HG02884 (cell line): ENCODE results near the gene RBM15B.
"Not testable (repeated sequence)": the region's sequence is repeated elsewhere in the genome, so short reads cannot be mapped to it uniquely, and the experiment has no call there.

ENCODE experiments used
- ATAC-seq: cut with Tn5 transposase; IDR thresholded peaks from one replicate; pipeline ENCODE4 v1.9.1; 2021; ENCODE audit warnings: mild to moderate bottlenecking, moderate library complexity; ENCODE audit not compliant: unreplicated experiment

RBM15B gene

DNA sequence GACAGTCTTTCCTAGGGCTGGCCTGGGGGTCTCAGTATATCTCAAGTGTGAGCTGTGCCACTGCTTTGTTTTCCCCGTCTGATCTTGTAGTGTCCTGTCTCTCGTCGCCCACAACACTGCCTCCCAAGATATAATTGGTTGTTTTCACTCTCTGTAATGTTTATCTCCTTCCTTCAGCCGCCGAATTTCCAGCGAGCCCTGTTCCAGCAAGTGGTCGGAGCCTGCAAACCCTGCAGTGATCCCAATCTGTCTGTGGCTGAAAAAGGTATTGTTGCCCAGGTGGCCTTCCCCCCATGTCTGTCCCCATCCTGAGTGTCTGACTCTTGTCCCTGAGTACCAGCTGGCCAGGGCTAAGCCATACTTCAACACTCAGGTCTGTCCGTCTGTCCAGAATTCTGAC is 15.5 kb upstream of the RBM15B start:
- ATAC-seq: no peak

DNA sequence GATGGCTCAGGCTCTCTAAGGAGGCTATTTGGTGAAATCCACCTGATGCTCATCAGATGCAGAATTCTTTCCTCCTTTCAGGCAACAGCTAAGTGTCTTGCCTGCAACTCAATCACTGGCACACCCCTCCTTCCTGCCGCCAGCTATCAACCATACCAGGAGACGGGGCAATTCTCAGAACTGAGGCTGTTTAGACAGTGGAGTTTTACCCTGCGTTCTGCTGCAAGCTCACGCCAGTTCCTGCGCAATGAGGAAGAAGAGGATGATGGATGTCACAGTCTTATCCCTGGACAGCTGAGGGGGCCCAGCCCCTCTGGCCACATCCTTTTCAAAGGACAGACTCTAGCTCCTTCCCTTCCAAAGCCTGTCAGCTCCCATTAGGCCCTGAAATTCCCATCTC is 13.0 kb upstream of the RBM15B start:
- no peak for ATAC-seq

DNA sequence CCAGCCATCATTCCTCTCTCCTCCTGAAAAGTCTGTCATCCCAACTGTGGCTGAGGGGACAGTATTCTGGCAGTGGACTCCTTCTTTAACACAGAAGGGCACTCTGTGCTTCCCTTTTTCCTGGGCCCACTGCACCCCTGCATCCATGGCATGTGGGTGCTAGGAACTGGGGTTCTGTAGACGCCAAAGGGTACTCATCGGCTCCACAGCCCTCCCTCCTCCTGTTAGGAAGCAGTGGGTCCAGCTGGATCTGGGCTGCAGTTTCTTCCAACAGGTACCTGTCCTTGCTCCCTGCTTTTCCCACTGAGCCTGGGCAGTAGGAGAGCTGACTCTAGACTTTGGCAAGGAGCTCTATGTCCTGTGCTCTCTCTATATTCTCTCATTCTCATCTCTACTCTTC is 12.4 kb upstream of the RBM15B start:
- no peak for ATAC-seq

DNA sequence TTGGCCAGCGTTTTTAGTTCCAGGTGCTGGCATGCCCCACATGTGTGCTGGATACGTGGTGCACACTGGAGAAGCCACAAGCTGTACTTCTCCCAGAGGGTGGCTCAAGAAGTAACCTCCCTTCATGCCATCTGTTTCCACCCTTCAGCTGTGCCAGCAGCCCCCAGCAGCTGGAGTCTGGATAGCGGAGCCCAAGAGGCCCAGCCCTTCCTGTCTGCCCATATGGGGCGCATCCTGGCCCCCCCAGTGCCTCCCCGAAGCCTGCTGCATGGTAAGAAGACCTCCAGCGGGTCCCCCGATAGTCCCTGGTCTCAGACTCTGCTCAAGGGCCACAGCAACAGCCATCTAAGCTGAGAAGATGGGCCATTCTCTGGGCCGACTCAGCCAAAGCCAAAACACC is 11.8 kb upstream of the RBM15B start:
- ATAC-seq: no peak

DNA sequence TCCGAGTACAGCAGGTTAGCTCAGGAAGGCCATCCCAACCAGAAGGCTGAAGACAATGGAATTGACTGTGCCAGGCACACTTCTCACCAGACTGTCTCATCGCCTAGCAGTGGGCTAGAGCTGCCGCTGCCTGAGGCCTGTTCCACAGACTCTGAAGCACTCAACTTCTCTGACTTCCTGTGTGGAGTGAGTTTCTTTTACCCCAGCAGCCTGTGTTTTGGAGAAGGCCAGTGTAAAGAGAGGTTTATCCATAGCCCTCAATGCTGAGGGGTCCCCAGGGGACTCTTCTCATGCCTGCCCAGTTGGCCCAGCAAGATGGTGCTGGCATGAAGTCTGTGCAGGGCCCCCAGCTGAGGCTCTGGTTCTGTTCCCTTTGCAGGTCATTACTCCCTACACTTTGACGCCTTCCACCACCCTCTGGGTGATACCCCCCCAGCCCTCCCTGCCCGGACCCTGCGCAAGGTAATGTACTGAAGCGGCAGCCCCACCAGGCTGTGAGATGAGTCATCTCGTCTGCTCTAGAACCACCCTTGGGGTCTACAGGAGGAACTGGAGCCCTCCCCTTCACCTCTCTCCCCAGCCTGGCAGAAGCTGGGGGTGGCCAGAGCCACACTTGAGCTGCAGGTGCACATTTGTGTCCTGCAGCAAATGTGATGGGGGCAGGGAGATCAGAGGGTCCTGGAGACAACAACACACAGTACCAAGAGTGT is 11.2 kb upstream of the RBM15B start:
- no peak for ATAC-seq

DNA sequence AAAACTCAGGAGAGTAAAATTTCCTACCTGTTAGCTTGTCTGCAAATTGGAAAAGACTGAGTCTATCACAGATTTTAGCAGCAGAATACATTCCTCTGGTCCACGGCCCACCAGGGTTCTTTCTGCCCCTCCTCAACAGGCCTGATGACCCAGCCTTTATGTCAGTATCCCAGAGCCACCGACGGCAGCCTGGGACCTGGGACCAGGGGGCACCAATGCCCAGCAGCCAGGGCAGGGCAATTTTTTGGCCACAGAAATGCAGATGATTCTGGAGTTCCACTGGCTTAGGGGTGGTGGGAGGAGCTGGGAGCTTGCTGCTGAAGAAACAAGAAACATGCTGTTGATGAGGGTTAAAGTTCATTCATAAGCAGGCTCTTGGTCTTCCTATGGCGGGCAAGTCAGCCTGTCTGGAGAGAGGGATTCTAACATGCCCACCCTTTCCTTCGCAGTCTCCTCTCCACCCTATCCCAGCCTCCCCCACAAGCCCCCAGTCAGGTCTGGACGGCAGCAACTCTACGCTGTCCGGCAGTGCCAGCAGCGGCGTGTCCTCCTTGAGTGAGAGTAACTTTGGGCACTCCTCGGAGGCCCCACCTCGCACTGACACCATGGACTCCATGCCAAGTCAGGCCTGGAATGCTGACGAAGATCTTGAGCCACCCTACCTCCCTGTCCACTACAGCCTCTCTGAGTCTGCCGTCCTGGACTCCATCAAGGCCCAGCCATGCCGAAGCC is 10.3 kb upstream of the RBM15B start:
- ATAC-seq: no peak

DNA sequence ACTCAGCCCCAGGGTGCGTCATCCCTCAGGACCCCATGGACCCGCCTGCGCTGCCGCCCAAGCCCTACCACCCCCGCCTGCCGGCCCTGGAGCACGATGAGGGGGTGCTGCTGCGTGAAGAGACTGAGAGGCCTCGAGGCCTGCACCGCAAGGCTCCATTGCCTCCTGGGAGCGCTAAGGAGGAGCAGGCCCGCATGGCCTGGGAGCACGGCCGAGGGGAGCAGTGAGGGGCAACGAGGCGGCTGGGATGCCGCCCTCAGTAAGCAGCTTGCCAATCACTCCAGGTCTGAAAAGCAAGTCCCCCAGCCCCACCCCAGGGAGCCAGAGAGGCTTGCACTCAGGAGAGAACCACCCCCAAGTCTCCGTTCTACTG is 9.8 kb upstream of the RBM15B start:
- no peak for ATAC-seq

DNA sequence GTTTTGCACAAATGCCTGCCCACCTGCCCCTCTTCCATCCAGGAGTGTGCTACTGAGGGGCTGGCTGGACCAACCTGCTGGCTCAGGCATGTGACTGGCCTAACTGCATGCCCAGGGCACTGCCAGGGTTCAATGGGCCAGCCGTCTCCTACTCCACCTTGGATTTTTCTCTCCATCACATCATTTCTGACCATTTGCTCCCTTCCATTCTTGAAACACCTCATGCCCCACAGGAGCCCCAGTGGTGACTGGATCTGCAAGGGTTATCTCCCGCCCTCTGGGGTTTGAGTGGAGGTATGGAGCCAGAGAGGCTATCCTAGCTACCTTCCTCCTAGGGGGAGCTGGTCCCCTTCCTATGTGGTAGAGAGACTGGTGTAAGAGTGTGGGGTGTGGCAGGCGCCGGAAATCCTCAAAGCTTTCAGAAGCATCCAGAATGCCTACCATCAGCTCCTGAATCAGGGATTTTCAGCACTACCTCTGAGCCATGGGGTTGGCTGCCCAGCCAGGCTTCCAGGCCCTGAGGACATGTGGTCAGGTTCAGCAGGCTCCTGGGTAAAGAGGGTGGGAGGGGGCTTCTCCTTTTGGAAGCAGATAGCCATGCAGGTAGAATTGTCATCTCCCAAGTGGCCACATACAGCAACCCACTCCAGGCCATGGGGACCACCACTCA is 8.9 kb upstream of the RBM15B start:
- no peak for ATAC-seq

DNA sequence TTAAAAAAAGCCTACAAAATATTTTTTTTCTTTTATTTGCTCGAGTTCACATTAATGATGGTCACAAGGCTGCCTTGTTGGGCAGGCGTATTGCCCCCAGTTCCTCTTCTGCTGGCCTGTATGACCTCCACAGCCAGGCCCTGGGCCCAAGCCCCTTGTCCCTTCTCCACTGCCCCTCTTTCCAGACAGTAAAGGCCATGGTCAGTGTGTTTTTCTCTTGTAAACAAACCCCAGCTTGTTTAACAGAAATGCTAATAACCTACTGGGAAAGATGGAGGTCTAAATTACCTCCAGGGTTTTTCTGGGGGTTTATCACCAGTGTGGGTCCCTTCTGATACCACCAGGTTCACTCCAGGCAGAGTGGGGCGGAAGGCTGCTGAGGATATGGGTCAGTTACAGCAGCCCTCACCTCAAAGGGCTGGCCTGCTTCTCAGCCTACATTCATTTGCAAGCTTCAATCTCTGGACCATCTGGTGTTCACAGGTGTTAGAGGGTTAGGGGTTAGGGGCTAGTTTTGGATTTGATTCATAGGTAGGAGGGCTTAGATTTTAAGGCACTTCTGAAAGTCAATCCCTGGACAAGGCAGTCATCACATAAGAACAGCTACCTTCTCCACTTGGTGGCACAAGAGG is 8.0 kb upstream of the RBM15B start:
- ATAC-seq: no peak

DNA sequence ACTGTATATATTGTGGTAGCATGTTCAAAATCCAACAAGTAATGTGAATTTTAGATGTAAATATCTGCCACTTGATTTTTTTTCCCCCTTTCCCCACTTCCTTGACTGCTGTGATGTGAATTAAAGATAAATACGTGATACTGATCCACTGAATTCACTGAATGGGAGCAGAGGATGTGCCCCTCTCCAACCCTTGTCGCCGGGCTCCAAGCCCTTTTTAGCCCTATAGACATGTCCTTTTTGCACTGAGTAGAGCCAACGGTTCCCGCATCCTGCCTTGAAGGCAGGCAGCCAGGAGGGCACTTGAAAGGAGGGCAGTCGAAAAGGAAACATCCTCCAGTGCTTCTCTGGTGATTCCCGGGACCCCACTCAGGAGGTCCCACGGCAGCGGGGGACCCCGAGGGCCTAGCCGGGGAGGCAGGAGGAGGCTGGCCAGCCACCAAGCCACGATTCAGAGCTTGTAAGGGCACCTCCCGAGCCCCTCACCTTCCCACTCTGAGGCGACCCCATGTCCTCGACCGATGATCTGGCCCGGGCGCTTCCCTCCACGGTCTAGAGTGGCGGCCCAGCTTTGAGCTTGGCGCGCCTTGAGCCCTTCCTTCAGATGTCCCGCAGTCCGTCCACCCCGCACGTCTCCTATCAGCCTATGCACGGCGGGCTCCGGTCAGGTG is 6.9 kb upstream of the RBM15B start:
- peak; percentile 8 for ATAC-seq

DNA sequence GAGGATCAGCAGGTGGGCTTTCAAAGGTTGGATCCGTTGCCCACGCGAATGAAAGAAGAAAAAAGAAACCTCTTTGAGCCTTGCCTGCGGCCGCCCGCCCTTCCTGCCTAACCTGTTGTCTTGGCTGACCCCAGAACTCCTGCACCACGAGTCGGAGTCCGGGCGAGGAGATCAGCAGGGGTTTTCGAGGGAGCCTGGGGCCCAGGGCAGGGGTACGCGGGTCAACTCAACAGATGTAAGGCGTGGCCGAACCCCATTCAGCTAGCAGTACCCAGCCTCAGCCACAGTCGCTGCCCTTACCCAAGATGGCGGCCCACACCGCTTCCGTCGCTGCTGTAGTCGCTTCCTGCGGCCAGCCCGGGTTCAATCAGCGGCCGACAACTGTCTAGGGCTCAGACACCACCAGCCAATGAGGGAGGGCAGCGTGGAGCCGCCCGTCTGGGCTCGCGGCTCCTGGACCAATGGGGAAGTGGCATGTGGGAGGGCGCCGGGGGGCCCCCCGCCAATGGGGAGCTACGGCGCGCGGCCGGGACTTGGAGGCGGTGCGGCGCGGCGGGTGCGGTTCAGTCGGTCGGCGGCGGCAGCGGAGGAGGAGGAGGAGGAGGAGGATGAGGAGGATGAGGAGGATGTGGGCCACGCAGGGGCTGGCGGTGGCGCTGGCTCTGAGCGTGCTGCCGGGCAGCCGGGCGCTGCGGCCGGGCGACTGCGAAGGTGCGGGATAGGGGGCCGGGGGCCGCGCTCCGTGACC is 6.2 kb upstream of the RBM15B start, which contains the start of gene MANF:
Gene MANF (plus strand): TSS at position 566 of the 748 bp plus-strand sequence. CDS start 52 bp downstream, at position 618.
- ATAC-seq: peak; percentile 96

DNA sequence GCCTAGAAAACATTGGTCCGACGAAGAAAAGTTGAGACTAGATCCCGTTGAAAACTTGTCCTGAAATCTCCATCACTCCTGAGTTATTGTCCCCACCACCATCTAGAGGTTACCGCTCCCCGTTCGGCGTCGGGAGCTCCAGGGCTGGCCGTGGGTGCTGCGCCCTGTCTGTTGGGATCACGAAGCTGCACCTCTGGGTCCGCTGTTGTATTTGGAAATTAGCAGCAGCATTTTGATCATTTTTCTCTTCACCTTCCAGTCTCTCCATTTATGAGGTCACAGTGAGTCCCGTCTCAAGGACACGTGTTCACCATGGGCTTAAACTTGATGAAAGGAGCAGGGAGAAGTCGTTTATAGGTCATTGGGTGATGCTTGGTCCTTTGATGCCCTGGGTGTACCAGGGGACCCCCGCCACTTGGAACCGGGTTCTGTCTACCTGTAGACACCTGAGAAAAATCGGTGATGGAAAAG is 5.4 kb upstream of the RBM15B start:
- ATAC-seq: no peak

DNA sequence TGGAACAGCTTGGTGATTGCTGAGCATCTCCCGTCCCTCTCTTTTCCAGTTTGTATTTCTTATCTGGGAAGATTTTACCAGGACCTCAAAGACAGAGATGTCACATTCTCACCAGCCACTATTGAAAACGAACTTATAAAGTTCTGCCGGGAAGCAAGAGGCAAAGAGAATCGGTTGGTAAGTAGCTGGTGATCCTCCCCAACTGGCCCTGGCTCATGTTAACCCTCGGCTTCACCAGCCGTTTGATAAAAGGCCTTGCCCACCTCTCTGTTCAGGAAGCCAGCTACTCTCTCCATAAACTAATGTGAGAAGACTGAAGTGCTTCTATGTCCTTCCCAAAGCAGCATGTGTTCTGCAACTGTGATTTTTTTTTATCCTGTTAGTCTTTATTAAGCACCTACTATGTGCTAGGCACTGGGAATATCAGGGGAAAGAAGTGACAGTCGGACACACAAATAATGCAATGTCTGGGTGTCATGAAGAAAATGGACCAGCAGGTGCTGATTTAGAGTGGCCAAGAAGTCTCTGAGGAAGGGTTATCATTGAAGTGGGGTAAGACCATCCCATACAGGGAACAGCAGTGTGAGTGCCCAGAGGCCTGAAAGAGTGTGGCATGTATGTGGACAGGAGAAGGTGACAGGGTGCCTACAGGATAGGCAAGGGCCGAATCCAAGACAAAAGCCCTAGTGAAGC is 4.8 kb upstream of the RBM15B start:
- ATAC-seq: no peak

DNA sequence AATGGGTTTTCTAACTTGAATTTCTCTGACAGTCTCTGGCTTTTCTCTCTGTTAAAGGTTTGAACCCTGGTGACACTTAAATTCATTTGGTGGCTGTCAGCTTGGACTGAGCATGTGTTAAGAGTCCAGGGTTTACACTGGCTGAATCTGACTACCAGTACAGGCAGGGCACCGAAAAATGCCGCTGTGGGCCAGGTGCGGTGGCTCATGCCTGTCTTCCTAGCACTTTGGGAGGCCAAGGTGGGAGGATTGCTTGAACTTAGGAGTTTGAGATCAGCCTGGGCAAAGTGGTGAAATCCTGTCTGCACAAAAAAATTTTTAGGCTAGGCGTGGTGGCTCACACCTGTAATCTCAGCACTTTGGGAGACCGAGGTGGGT is 4.2 kb upstream of the RBM15B start:
- no peak for ATAC-seq

DNA sequence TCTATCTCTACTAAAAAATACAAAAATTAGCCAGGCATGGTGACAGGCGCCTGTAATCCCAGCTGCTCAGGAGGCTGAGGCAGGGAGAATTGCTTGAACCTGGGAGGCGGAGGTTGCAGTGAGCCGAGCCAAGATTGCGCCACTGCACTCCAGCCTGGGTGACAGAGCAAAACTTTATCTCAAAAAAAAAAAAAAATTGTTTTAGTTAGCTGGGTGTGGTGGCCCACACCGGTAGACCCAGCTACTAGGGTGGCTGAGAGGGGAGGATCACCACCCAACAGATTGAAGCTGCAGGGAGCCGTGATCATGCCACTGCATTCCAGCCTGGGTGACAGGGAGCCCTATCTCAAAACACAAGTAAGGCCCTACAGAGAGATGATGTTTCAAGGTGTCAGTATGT is 3.8 kb upstream of the RBM15B start:
- ATAC-seq: not testable (repeated sequence)

DNA sequence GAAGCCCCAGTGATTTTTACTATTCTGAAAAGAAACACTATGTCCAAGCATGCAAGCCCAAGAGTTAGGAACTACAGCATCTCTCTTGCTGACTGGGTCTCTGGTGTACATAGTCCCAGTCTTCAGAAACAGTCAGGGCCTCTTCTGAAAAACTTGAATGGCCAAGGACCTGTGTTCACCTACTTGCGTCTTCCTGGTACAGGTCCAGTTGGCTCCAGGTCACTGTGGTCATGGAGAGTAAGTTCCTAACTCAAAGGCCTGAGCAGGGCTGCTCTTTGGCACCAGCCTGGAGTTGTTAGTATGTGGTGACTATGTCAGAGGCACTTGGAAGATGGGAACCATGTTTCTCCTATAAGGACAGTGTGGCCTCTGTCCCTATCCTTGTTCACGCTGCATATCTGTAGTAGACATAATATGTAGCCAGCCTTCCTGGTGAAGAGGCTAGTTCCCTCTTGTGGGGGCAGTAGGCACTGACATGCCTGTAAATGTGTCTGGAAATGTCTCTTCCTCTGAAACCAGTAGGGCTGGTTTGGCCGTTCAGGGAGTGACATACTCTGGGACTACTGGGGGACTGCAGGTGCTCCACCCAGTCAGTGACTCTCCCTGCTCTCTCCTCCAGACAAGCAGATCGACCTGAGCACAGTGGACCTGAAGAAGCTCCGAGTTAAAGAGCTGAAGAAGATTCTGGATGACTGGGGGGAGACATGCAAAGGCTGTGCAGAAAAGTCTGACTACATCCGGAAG is 2.6 kb upstream of the RBM15B start:
- ATAC-seq: no peak

DNA sequence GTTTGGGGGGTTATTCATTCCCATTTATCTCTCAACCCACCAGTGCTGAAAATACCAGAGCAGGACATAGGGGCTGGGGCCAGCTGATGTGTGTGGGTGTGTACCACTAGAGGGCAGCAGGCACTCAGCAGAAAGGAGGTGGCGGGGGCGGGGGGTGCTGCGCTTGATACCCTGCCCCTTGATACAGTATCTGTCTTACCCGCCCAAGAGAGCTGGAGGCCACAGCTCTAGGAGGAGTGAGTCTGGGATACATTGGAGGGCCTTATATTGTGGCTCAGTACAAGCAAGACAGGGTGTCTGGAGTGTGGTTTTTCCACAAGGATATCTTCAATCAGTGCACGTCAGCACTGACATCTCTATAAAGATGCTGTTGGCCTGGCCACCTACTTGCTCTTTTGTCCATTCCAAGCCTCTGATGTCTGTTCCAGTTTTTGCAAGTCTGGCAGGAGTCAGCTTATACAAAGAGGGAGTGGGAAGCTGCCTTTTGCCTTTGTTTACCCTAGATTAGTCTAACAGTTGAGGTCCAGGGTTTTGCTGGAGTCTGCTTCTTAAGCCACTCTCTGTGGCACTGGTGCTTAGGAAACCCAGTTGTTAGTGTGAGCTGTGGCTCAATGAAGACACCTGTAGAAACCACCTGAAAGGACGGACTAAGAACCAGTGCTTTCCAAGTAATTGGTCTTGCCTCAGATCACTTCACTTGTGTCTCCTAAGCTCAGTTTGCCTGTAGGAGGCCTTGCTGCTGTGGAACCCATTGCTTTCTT is 1.5 kb upstream of the RBM15B start:
- no peak for ATAC-seq
